HepG2 (cell line): Measurements from ENCODE around the gene HMGN4. TPM values are rescaled to one million over a fixed set of nuclear protein-coding genes. Genes with fewer than 3 reads are reported as not detected.

Experiments
- ARNTL ChIP-seq: sonication (generic); formaldehyde crosslinking; IDR thresholded peaks from 2 replicates; pipeline ENCODE4 v1.4.0; 2020; ENCODE audit warnings: mild to moderate bottlenecking, missing genetic modification reagents
- CREB1 ChIP-seq, 2 experiments: fragments of 450-650 bp in 1 of 2; IDR thresholded peaks; 2 replicates each; pipeline ENCODE4 v1.6.1; 2016 to 2017; ENCODE audit warnings: control low read depth in 1 of 2, mild to moderate bottlenecking in 1 of 2, missing compliant biosample characterization in 1 of 2, missing genetic modification characterization in 1 of 2
- CSRNP2 ChIP-seq: sonication (generic); formaldehyde crosslinking; conservative IDR thresholded peaks from 2 replicates; pipeline ENCODE4 v1.8.0; 2022; ENCODE audit warnings: low read depth, missing genetic modification reagents
- ELF3 ChIP-seq: IDR thresholded peaks from 2 replicates; pipeline ENCODE4 v1.6.1; 2016; ENCODE audit warnings: missing genetic modification reagents, missing compliant biosample characterization
- FOXK2 ChIP-seq: fragments of 450-650 bp; IDR thresholded peaks from 2 replicates; pipeline ENCODE4 v1.6.1; 2016
- GATAD2A ChIP-seq: IDR thresholded peaks from 2 replicates; pipeline ENCODE4 v1.6.1; 2016
- KDM5A ChIP-seq: fragments of 200-600 bp; sonication (generic); IDR thresholded peaks from 2 replicates; pipeline ENCODE4 v1.7.0; 2018; ENCODE audit warnings: antibody characterized with exemption, mild to moderate bottlenecking, low read length, borderline replicate concordance
- LCORL ChIP-seq, 2 experiments: fragments of 450-650 bp in 1 of 2; sonication (generic) in 1 of 2; formaldehyde crosslinking in 1 of 2; IDR thresholded peaks; 2 replicates each; pipeline versions ENCODE4 v1.5.0 to v1.6.1; 2017 to 2020; ENCODE audit warnings: antibody characterized with exemption in 1 of 2, missing genetic modification reagents in 1 of 2
- MAF1 ChIP-seq: sonication (generic); formaldehyde crosslinking; IDR thresholded peaks from 2 replicates; pipeline ENCODE4 v1.5.0; 2020; ENCODE audit warnings: missing genetic modification reagents, borderline replicate concordance
- MIXL1 ChIP-seq: IDR thresholded peaks from 2 replicates; pipeline ENCODE4 v1.6.1; 2016
- RFX3 ChIP-seq: IDR thresholded peaks from 2 replicates; pipeline ENCODE4 v1.6.1; 2016; ENCODE audit warnings: missing biosample characterization, missing genetic modification reagents
- SIX4 ChIP-seq: sonication (generic); formaldehyde crosslinking; IDR thresholded peaks from 2 replicates; pipeline ENCODE4 v1.4.0; 2020; ENCODE audit warnings: missing genetic modification reagents
- SMYD3 ChIP-seq: sonication (generic); formaldehyde crosslinking; IDR thresholded peaks from 2 replicates; pipeline ENCODE4 v1.8.1; 2023; ENCODE audit warnings: mild to moderate bottlenecking, missing genetic modification reagents
- ZBTB38 ChIP-seq: sonication (generic); formaldehyde crosslinking; IDR thresholded peaks from 2 replicates; pipeline ENCODE4 v1.5.1; 2020; ENCODE audit warnings: mild to moderate bottlenecking, missing genetic modification reagents
- ZFP36 ChIP-seq: fragments of 150-350 bp; IDR thresholded peaks from 2 replicates; pipeline ENCODE4 v1.6.1; 2018; ENCODE audit warnings: borderline replicate concordance, low read length, low read depth; ENCODE audit not compliant: partially characterized antibody
- ZNF275 ChIP-seq: sonication (generic); formaldehyde crosslinking; IDR thresholded peaks from 2 replicates; pipeline ENCODE4 v1.8.0; 2022; ENCODE audit warnings: missing genetic modification reagents, mild to moderate bottlenecking, inconsistent platforms, borderline replicate concordance
- ZNF431 ChIP-seq: sonication (generic); formaldehyde crosslinking; IDR thresholded peaks from 2 replicates; pipeline ENCODE4 v1.9.0; 2022; ENCODE audit warnings: missing genetic modification reagents, low read depth, mild to moderate bottlenecking, borderline replicate concordance
- ZNF530 ChIP-seq: sonication (generic); formaldehyde crosslinking; IDR thresholded peaks from 2 replicates; pipeline ENCODE4 v1.5.0; 2020; ENCODE audit warnings: low read depth, mild to moderate bottlenecking, missing genetic modification reagents
- ZNF543 ChIP-seq: sonication (generic); formaldehyde crosslinking; IDR thresholded peaks from 2 replicates; pipeline ENCODE4 v1.4.0; 2020; ENCODE audit warnings: mild to moderate bottlenecking, missing genetic modification reagents
- ZNF598 ChIP-seq: sonication (generic); formaldehyde crosslinking; IDR thresholded peaks from 2 replicates; pipeline ENCODE4 v1.5.1; 2020; ENCODE audit warnings: mild to moderate bottlenecking, missing genetic modification reagents, borderline replicate concordance
- ZZZ3 ChIP-seq: sonication (generic); formaldehyde crosslinking; IDR thresholded peaks from 2 replicates; pipeline ENCODE4 v1.4.0; 2020; ENCODE audit warnings: missing genetic modification reagents, mild to moderate bottlenecking, borderline replicate concordance
- polyA plus RNA-seq, 8 experiments: library from polyadenylated mRNA; depleted of rRNA in 3 of 8; stranded (reverse) in 7 of 8; unstranded in 1 of 8; fragments of >200 nt; fragmentation: Illumina TruSeq in 4 of 8; extraction: Trizol in 4 of 8; gene quantifications; 2 replicates each; pipeline versions ENCODE4 v1.2.1 to v1.2.3, GENCODE V29; 2011 to 2016; ENCODE audit warnings: low read depth in 4 of 8, missing spikeins in 1 of 8, mixed read lengths in 1 of 8; ENCODE audit not compliant: insufficient read depth in 1 of 8
- total RNA-seq, 5 experiments: library from RNA; depleted of rRNA; stranded (reverse); fragments of >200 nt; fragmentation: Illumina TruSeq; extraction: Trizol; gene quantifications; 2 replicates each; pipeline ENCODE4 v1.2.3, GENCODE V29; 2016; ENCODE audit warnings: low read depth in 1 of 5

Gene HMGN4
- total and polyA plus RNA-seq, 2 of the 13 experiments (the other 11 are each of a cell fraction or from before 2014, with no cell fraction given): 39.9 to 52.1 TPM

- no peak for TF ChIP-seq CSRNP2 (CRISPR knock-in tag)
- TF ChIP-seq ZNF431 (CRISPR knock-in tag): no peak; the same call in 1 of the 2 replicates
- no peak for TF ChIP-seq KDM5A
- TF ChIP-seq ZBTB38 (CRISPR knock-in tag): peak; percentile 90
- TF ChIP-seq SIX4: peak; percentile 43; the same call in 1 of the 2 replicates
- TF ChIP-seq MAF1 (CRISPR knock-in tag): 0 out of 2 replicates have a peak, but pooled peaks have one; percentile 53
- TF ChIP-seq ZNF275 (CRISPR knock-in tag): no peak; the same call in 1 of the 2 replicates
- TF ChIP-seq LCORL (IDR thresholded peaks at IDR 0.05): no peak
- peak; percentile 55; the same call in 1 of the 2 replicates for TF ChIP-seq LCORL (CRISPR knock-in tag; IDR thresholded peaks at IDR 0.05)
- TF ChIP-seq CREB1 (IDR thresholded peaks at IDR 0.05): no peak
- TF ChIP-seq CREB1 (CRISPR knock-in tag; IDR thresholded peaks at IDR 0.05): no peak
- peak; percentile 68; the same call in 1 of the 2 replicates for TF ChIP-seq MIXL1 (CRISPR knock-in tag)
- TF ChIP-seq ZNF530 (CRISPR knock-in tag): no peak
- TF ChIP-seq ZNF598 (CRISPR knock-in tag): peak; percentile 77; the same call in 1 of the 2 replicates
- no peak for TF ChIP-seq RFX3 (CRISPR knock-in tag)
- TF ChIP-seq FOXK2: no peak
- TF ChIP-seq ZFP36: no peak
- no peak for TF ChIP-seq ARNTL (CRISPR knock-in tag)
- TF ChIP-seq SMYD3 (CRISPR knock-in tag): no peak
- no peak for TF ChIP-seq ZNF543 (CRISPR knock-in tag)
- TF ChIP-seq ZZZ3 (CRISPR knock-in tag): no peak
- peak; percentile 84 for TF ChIP-seq ELF3 (CRISPR knock-in tag)
- TF ChIP-seq GATAD2A (CRISPR knock-in tag): peak; percentile 89
Observed at GRCh38 chr6:26595669-26596269, 57.6 kb downstream of the HMGN4 start (continued).
